WTC11 (cell line): ENCODE results near the gene GPC1. TPM values are rescaled to one million over a fixed set of nuclear protein-coding genes. Genes with fewer than 3 reads are reported as not detected.

Source experiments
- ETV6 ChIP-seq: sonication (generic); formaldehyde crosslinking; IDR thresholded peaks from 2 replicates; pipeline ENCODE4 v1.8.1; 2022; ENCODE audit warnings: mild to moderate bottlenecking, missing genetic modification reagents
- JAZF1 ChIP-seq: fragments of 250-450 bp; sonication (Bioruptor Pico); IDR thresholded peaks from 2 replicates; pipeline ENCODE4 v1.9.0; 2021; ENCODE audit warnings: moderate library complexity, mild to moderate bottlenecking, inconsistent platforms
- JUN ChIP-seq: sonication (generic); formaldehyde crosslinking; IDR thresholded peaks from 2 replicates; pipeline ENCODE4 v1.8.0; 2023; ENCODE audit warnings: mild to moderate bottlenecking, missing genetic modification reagents
- KAT7 ChIP-seq: sonication (generic); formaldehyde crosslinking; IDR thresholded peaks from 2 replicates; pipeline ENCODE4 v1.8.1; 2023; ENCODE audit warnings: missing genetic modification reagents, mild to moderate bottlenecking, borderline replicate concordance
- SMAD3 ChIP-seq: sonication (generic); formaldehyde crosslinking; IDR thresholded peaks from 2 replicates; pipeline ENCODE4 v1.8.0; 2022; ENCODE audit warnings: missing genetic modification reagents, mild to moderate bottlenecking, borderline replicate concordance
- TCF7 ChIP-seq: sonication (generic); formaldehyde crosslinking; IDR thresholded peaks from 2 replicates; pipeline ENCODE4 v1.8.0; 2022; ENCODE audit warnings: mild to moderate bottlenecking, low read depth, missing genetic modification reagents, moderate library complexity
- ZNF219 ChIP-seq: sonication (generic); formaldehyde crosslinking; IDR thresholded peaks from 2 replicates; pipeline ENCODE4 v1.8.0; 2023; ENCODE audit warnings: missing genetic modification reagents, mild to moderate bottlenecking, borderline replicate concordance
- ZNF317 ChIP-seq: sonication (generic); formaldehyde crosslinking; IDR thresholded peaks from 2 replicates; pipeline ENCODE4 v1.8.1; 2023; ENCODE audit warnings: low read depth, mild to moderate bottlenecking, moderate library complexity, missing genetic modification reagents, borderline replicate concordance
- total RNA-seq: library from RNA; stranded (reverse); gene quantifications from 3 replicates; pipeline ENCODE4 v1.2.3, GENCODE V29; 2021
- TF ChIP-seq, protein P1 (sequence below): sonication (generic); formaldehyde crosslinking; IDR thresholded peaks from 2 replicates; pipeline ENCODE4 v1.8.1; 2023; ENCODE audit warnings: mild to moderate bottlenecking, missing genetic modification reagents
- TF ChIP-seq, protein P2 (sequence below): sonication (generic); formaldehyde crosslinking; conservative IDR thresholded peaks from 2 replicates; pipeline ENCODE4 v1.8.1; 2023; ENCODE audit warnings: mild to moderate bottlenecking, low read depth, missing genetic modification reagents, moderate library complexity
- TF ChIP-seq, protein P3 (sequence below): sonication (generic); formaldehyde crosslinking; IDR thresholded peaks from 2 replicates; pipeline ENCODE4 v1.8.1; 2023; ENCODE audit warnings: mild to moderate bottlenecking, missing genetic modification reagents, borderline replicate concordance
- TF ChIP-seq, protein P4 (sequence below): sonication (generic); formaldehyde crosslinking; IDR thresholded peaks from 2 replicates; pipeline ENCODE4 v1.8.0; 2022; ENCODE audit warnings: mild to moderate bottlenecking, missing genetic modification reagents
- TF ChIP-seq, protein P5 (sequence below): sonication (generic); formaldehyde crosslinking; IDR thresholded peaks from 2 replicates; pipeline ENCODE4 v1.8.0; 2023; ENCODE audit warnings: missing genetic modification reagents, mild to moderate bottlenecking, borderline replicate concordance
- TF ChIP-seq, protein P6 (sequence below): sonication (generic); formaldehyde crosslinking; IDR thresholded peaks from 2 replicates; pipeline ENCODE4 v1.8.0; 2023; ENCODE audit warnings: mild to moderate bottlenecking, missing genetic modification reagents
- TF ChIP-seq, protein P7 (sequence below): sonication (generic); formaldehyde crosslinking; IDR thresholded peaks from 2 replicates; pipeline ENCODE4 v1.8.1; 2022; ENCODE audit warnings: mild to moderate bottlenecking, moderate library complexity, missing genetic modification reagents
- TF ChIP-seq, protein P8 (sequence below): sonication (generic); formaldehyde crosslinking; IDR thresholded peaks from 2 replicates; pipeline ENCODE4 v1.8.0; 2022; ENCODE audit warnings: mild to moderate bottlenecking, missing genetic modification reagents
- TF ChIP-seq, protein P9 (sequence below): sonication (generic); formaldehyde crosslinking; IDR thresholded peaks from 2 replicates; pipeline ENCODE4 v1.8.1; 2023; ENCODE audit warnings: mild to moderate bottlenecking, missing genetic modification reagents, moderate library complexity

The GPC1 gene
- total RNA-seq, 1 experiment from 2014 or later: 41.5 TPM

DNA sequence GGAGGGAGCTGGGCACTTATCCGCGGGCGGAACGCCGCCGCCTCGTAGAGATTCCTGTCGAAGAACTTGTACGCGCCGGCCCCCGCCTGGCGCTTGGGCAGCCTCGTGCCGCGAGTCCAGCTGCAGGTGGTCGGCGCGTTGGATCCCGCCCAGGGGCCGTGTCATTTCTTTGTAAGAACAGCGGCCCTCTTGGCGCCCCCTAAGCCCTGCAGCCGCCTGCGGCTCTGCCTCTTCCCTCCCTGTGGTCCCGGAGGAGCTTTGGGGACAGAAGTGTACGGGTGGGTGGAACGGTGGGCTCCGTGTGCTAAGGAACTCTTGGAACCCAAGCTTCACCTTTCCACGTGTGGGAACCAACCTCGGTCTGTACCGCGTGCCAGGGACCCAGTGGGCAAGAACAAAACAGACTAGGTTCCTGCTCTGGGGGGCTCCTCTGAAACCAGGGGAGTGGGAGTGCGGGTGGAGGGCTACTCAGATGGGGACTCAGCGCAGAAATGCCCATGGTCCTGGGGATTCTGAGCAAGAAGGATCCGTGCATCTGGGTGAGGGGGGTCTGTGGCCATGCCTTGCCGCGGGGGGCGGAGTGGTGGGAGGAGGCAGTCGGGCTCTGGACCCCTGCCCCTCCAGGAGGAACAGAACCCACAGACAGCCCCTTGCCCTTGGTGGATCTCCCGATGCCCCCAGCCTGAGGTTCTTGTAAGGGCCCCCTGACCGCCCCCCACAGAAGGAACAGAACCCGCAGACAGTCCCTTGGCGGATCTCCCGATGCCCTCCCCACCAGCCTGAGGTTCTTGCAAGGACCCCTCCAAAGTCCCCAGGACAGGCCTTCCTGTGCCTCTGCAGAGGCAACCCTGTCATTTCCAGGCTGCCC lies 1.5 kb downstream of the GPC1 start (continued):
- TF ChIP-seq SMAD3 (CRISPR knock-in tag): 0 out of 2 replicates have a peak, but pooled peaks have one; percentile 68
- TF ChIP-seq, protein P1, sequence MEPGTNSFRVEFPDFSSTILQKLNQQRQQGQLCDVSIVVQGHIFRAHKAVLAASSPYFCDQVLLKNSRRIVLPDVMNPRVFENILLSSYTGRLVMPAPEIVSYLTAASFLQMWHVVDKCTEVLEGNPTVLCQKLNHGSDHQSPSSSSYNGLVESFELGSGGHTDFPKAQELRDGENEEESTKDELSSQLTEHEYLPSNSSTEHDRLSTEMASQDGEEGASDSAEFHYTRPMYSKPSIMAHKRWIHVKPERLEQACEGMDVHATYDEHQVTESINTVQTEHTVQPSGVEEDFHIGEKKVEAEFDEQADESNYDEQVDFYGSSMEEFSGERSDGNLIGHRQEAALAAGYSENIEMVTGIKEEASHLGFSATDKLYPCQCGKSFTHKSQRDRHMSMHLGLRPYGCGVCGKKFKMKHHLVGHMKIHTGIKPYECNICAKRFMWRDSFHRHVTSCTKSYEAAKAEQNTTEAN: peak; percentile 88; the same call in 1 of the 2 replicates
- TF ChIP-seq, protein P2, sequence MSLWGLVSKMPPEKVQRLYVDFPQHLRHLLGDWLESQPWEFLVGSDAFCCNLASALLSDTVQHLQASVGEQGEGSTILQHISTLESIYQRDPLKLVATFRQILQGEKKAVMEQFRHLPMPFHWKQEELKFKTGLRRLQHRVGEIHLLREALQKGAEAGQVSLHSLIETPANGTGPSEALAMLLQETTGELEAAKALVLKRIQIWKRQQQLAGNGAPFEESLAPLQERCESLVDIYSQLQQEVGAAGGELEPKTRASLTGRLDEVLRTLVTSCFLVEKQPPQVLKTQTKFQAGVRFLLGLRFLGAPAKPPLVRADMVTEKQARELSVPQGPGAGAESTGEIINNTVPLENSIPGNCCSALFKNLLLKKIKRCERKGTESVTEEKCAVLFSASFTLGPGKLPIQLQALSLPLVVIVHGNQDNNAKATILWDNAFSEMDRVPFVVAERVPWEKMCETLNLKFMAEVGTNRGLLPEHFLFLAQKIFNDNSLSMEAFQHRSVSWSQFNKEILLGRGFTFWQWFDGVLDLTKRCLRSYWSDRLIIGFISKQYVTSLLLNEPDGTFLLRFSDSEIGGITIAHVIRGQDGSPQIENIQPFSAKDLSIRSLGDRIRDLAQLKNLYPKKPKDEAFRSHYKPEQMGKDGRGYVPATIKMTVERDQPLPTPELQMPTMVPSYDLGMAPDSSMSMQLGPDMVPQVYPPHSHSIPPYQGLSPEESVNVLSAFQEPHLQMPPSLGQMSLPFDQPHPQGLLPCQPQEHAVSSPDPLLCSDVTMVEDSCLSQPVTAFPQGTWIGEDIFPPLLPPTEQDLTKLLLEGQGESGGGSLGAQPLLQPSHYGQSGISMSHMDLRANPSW (CRISPR knock-in tag): no peak
- TF ChIP-seq, protein P3, sequence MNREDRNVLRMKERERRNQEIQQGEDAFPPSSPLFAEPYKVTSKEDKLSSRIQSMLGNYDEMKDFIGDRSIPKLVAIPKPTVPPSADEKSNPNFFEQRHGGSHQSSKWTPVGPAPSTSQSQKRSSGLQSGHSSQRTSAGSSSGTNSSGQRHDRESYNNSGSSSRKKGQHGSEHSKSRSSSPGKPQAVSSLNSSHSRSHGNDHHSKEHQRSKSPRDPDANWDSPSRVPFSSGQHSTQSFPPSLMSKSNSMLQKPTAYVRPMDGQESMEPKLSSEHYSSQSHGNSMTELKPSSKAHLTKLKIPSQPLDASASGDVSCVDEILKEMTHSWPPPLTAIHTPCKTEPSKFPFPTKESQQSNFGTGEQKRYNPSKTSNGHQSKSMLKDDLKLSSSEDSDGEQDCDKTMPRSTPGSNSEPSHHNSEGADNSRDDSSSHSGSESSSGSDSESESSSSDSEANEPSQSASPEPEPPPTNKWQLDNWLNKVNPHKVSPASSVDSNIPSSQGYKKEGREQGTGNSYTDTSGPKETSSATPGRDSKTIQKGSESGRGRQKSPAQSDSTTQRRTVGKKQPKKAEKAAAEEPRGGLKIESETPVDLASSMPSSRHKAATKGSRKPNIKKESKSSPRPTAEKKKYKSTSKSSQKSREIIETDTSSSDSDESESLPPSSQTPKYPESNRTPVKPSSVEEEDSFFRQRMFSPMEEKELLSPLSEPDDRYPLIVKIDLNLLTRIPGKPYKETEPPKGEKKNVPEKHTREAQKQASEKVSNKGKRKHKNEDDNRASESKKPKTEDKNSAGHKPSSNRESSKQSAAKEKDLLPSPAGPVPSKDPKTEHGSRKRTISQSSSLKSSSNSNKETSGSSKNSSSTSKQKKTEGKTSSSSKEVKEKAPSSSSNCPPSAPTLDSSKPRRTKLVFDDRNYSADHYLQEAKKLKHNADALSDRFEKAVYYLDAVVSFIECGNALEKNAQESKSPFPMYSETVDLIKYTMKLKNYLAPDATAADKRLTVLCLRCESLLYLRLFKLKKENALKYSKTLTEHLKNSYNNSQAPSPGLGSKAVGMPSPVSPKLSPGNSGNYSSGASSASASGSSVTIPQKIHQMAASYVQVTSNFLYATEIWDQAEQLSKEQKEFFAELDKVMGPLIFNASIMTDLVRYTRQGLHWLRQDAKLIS (CRISPR knock-in tag): 0 out of 2 replicates have a peak, but pooled peaks have one; percentile 48
- TF ChIP-seq, protein P4, sequence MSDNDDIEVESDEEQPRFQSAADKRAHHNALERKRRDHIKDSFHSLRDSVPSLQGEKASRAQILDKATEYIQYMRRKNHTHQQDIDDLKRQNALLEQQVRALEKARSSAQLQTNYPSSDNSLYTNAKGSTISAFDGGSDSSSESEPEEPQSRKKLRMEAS (CRISPR knock-in tag): peak; percentile 96
- TF ChIP-seq, protein P5, sequence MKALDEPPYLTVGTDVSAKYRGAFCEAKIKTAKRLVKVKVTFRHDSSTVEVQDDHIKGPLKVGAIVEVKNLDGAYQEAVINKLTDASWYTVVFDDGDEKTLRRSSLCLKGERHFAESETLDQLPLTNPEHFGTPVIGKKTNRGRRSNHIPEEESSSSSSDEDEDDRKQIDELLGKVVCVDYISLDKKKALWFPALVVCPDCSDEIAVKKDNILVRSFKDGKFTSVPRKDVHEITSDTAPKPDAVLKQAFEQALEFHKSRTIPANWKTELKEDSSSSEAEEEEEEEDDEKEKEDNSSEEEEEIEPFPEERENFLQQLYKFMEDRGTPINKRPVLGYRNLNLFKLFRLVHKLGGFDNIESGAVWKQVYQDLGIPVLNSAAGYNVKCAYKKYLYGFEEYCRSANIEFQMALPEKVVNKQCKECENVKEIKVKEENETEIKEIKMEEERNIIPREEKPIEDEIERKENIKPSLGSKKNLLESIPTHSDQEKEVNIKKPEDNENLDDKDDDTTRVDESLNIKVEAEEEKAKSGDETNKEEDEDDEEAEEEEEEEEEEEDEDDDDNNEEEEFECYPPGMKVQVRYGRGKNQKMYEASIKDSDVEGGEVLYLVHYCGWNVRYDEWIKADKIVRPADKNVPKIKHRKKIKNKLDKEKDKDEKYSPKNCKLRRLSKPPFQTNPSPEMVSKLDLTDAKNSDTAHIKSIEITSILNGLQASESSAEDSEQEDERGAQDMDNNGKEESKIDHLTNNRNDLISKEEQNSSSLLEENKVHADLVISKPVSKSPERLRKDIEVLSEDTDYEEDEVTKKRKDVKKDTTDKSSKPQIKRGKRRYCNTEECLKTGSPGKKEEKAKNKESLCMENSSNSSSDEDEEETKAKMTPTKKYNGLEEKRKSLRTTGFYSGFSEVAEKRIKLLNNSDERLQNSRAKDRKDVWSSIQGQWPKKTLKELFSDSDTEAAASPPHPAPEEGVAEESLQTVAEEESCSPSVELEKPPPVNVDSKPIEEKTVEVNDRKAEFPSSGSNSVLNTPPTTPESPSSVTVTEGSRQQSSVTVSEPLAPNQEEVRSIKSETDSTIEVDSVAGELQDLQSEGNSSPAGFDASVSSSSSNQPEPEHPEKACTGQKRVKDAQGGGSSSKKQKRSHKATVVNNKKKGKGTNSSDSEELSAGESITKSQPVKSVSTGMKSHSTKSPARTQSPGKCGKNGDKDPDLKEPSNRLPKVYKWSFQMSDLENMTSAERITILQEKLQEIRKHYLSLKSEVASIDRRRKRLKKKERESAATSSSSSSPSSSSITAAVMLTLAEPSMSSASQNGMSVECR (CRISPR knock-in tag): peak; percentile 77; the same call in 1 of the 2 replicates
- peak; percentile 49; the same call in 1 of the 2 replicates for TF ChIP-seq ETV6 (CRISPR knock-in tag)
- peak; percentile 90 for TF ChIP-seq JUN (CRISPR knock-in tag)
- TF ChIP-seq, protein P6, sequence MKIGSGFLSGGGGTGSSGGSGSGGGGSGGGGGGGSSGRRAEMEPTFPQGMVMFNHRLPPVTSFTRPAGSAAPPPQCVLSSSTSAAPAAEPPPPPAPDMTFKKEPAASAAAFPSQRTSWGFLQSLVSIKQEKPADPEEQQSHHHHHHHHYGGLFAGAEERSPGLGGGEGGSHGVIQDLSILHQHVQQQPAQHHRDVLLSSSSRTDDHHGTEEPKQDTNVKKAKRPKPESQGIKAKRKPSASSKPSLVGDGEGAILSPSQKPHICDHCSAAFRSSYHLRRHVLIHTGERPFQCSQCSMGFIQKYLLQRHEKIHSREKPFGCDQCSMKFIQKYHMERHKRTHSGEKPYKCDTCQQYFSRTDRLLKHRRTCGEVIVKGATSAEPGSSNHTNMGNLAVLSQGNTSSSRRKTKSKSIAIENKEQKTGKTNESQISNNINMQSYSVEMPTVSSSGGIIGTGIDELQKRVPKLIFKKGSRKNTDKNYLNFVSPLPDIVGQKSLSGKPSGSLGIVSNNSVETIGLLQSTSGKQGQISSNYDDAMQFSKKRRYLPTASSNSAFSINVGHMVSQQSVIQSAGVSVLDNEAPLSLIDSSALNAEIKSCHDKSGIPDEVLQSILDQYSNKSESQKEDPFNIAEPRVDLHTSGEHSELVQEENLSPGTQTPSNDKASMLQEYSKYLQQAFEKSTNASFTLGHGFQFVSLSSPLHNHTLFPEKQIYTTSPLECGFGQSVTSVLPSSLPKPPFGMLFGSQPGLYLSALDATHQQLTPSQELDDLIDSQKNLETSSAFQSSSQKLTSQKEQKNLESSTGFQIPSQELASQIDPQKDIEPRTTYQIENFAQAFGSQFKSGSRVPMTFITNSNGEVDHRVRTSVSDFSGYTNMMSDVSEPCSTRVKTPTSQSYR: peak; percentile 74; the same call in 1 of the 2 replicates
- TF ChIP-seq ZNF219 (CRISPR knock-in tag): peak; percentile 93
- peak; percentile 48; the same call in 1 of the 2 replicates for TF ChIP-seq ZNF317
- 0 out of 2 replicates have a peak, but pooled peaks have one; percentile 71 for TF ChIP-seq KAT7 (CRISPR knock-in tag)
- no peak for TF ChIP-seq TCF7 (CRISPR knock-in tag)
- TF ChIP-seq, protein P7, sequence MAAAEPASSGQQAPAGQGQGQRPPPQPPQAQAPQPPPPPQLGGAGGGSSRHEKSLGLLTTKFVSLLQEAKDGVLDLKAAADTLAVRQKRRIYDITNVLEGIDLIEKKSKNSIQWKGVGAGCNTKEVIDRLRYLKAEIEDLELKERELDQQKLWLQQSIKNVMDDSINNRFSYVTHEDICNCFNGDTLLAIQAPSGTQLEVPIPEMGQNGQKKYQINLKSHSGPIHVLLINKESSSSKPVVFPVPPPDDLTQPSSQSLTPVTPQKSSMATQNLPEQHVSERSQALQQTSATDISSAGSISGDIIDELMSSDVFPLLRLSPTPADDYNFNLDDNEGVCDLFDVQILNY: 0 out of 2 replicates have a peak, but pooled peaks have one; percentile 35
- TF ChIP-seq, protein P8, sequence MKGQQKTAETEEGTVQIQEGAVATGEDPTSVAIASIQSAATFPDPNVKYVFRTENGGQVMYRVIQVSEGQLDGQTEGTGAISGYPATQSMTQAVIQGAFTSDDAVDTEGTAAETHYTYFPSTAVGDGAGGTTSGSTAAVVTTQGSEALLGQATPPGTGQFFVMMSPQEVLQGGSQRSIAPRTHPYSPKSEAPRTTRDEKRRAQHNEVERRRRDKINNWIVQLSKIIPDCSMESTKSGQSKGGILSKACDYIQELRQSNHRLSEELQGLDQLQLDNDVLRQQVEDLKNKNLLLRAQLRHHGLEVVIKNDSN (CRISPR knock-in tag): peak; percentile 80
- TF ChIP-seq, protein P9, sequence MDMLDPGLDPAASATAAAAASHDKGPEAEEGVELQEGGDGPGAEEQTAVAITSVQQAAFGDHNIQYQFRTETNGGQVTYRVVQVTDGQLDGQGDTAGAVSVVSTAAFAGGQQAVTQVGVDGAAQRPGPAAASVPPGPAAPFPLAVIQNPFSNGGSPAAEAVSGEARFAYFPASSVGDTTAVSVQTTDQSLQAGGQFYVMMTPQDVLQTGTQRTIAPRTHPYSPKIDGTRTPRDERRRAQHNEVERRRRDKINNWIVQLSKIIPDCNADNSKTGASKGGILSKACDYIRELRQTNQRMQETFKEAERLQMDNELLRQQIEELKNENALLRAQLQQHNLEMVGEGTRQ (CRISPR knock-in tag): no peak
- no peak for TF ChIP-seq JAZF1 (CRISPR knock-in tag)
